ENCODE results near the gene DSG4. TPM values are rescaled to one million over a fixed set of nuclear protein-coding genes. Genes with fewer than 3 reads are reported as not detected.

DSG4 gene
- total RNA-seq, 1 donor from 2014 or later: not detected

DNA sequence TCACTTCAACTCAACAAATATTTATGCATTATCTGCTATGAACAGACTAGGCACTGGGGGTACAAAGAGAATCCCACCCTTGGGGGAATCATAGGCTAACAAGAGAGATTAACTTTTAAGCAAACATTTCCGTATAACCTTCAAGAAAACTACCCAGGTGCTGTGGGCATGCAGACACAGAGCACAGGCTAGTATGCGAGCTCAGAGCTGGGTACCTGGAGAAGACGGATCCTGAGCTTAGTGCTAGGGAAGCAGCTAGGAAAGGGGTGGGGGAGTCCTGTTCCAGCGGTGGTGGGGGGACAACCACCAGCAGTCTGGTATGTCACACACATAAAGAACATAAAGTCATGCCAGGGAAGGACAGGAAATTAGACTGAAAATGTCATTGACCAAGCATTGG, 53.5 kb downstream of the DSG4 start:
- no peak overlapping the region for H3K4me3 ChIP-seq (ENCODE audit: low read depth, low read length)
- TF ChIP-seq, protein P1, sequence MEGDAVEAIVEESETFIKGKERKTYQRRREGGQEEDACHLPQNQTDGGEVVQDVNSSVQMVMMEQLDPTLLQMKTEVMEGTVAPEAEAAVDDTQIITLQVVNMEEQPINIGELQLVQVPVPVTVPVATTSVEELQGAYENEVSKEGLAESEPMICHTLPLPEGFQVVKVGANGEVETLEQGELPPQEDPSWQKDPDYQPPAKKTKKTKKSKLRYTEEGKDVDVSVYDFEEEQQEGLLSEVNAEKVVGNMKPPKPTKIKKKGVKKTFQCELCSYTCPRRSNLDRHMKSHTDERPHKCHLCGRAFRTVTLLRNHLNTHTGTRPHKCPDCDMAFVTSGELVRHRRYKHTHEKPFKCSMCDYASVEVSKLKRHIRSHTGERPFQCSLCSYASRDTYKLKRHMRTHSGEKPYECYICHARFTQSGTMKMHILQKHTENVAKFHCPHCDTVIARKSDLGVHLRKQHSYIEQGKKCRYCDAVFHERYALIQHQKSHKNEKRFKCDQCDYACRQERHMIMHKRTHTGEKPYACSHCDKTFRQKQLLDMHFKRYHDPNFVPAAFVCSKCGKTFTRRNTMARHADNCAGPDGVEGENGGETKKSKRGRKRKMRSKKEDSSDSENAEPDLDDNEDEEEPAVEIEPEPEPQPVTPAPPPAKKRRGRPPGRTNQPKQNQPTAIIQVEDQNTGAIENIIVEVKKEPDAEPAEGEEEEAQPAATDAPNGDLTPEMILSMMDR (IDR thresholded peaks at IDR 0.05; ENCODE audit: insufficient read depth, low read length, poor library complexity, severe bottlenecking): no peak

DNA sequence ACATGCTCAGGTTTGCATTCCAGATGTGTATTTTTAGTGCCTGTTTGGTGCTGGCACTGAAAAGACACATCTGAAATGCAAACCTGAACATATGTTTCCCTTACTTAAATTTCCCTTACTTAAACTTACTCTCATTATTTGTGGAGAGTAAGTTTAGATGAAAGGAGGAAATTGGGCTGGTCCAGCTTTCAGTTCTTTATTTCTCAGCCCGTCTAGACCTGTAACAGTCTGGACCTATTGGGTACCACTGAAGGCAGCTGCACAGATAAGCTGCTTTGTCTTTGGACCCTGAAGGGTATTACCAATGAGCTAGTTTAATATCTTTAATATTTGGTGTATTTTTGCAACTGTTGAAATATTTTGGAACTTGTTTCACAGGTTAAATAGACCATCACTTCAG, 54.0 kb downstream of the DSG4 start:
- H3K4me3 ChIP-seq (ENCODE audit: low read depth, low read length): no peak overlapping the region
- TF ChIP-seq, protein P1 (IDR thresholded peaks at IDR 0.05; ENCODE audit: insufficient read depth, low read length, poor library complexity, severe bottlenecking): no peak
- no peaks in the 10 kb centered on the region for H3K36me3 ChIP-seq (ENCODE audit: control insufficient read depth, insufficient read depth, low read length)
- no peak for DNase-seq (ENCODE audit: low read depth)
- no peaks in the 10 kb centered on the region for H3K27me3 ChIP-seq (ENCODE audit: control insufficient read depth, insufficient read depth, low read length)

More for the DNA sequence above, 53.5 kb downstream of the DSG4 start:
- DNase-seq (ENCODE audit: low read depth): no peak
- no peaks in the 10 kb centered on the region for H3K36me3 ChIP-seq (ENCODE audit: control insufficient read depth, insufficient read depth, low read length)
- no peaks in the 10 kb centered on the region for H3K27me3 ChIP-seq (ENCODE audit: control insufficient read depth, insufficient read depth, low read length)

DNA sequence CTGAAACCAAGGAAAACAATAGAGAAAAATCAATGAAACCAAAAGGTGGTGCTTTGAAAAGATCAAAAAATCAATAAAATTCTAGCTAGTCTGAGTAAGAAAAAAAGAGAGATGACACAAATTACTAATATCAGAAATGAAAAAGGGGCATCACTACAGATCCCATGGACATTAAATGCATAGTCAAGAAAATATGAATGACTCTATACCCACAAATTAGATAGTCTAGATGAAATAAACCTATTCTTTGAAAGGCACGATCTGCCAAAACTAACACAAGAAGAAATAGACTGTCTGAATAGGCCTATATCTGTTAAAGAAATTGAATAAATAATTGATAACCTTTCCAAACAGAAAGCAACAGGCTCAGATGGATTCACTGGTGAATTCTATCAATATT, 55.7 kb downstream of the DSG4 start:
- DNase-seq (ENCODE audit: low read depth): no peak
- Histone ChIP-seq H3K4me3 (ENCODE audit: low read depth, low read length) (no peak overlapping the region), H3K27me3 (ENCODE audit: control insufficient read depth, insufficient read depth, low read length) (no peaks in the 10 kb centered on the region), H3K36me3 (ENCODE audit: control insufficient read depth, insufficient read depth, low read length) (no peaks in the 10 kb centered on the region)
- TF ChIP-seq, protein P1 (IDR thresholded peaks at IDR 0.05; ENCODE audit: insufficient read depth, low read length, poor library complexity, severe bottlenecking): no peak

- Histone ChIP-seq H3K36me3 (ENCODE audit: control insufficient read depth, insufficient read depth, low read length) (no peaks in the 10 kb centered on the region), H3K4me3 (ENCODE audit: low read depth, low read length) (no peak overlapping the region), H3K27me3 (ENCODE audit: control insufficient read depth, insufficient read depth, low read length) (no peaks in the 10 kb centered on the region)
- TF ChIP-seq, protein P1 (IDR thresholded peaks at IDR 0.05; ENCODE audit: insufficient read depth, low read length, poor library complexity, severe bottlenecking): no peak
- DNase-seq (ENCODE audit: low read depth): no peak
Measured at GRCh38 chr18:31436825-31437224, 60.2 kb downstream of the DSG4 start.

GRCh38 chr18:31438402-31438801, 61.8 kb downstream of the DSG4 start:
- TF ChIP-seq, protein P1 (IDR thresholded peaks at IDR 0.05; ENCODE audit: insufficient read depth, low read length, poor library complexity, severe bottlenecking): no peak
- H3K36me3 ChIP-seq (ENCODE audit: control insufficient read depth, insufficient read depth, low read length): no peaks in the 10 kb centered on the region
- no peak for DNase-seq (ENCODE audit: low read depth)
- H3K4me3 ChIP-seq (ENCODE audit: low read depth, low read length): no peak overlapping the region
- H3K27me3 ChIP-seq (ENCODE audit: control insufficient read depth, insufficient read depth, low read length): no peaks in the 10 kb centered on the region

- H3K4me3 ChIP-seq (ENCODE audit: low read depth, low read length): no peak overlapping the region
- TF ChIP-seq, protein P1 (IDR thresholded peaks at IDR 0.05; ENCODE audit: insufficient read depth, low read length, poor library complexity, severe bottlenecking): no peak
- DNase-seq (ENCODE audit: low read depth): no peak
- no peaks in the 10 kb centered on the region for H3K27me3 ChIP-seq (ENCODE audit: control insufficient read depth, insufficient read depth, low read length)
- no peaks in the 10 kb centered on the region for H3K36me3 ChIP-seq (ENCODE audit: control insufficient read depth, insufficient read depth, low read length)
Measured at GRCh38 chr18:31439807-31440325, 63.3 kb downstream of the DSG4 start.

All from kidney epithelial cell (primary cell).